HG03196 (cell line): Measurements from ENCODE around the gene CHN1.

ENCODE experiments used
- ATAC-seq: cut with Tn5 transposase; IDR thresholded peaks from one replicate; pipeline ENCODE4 v1.9.1; 2021; ENCODE audit not compliant: unreplicated experiment

CHN1 gene

GRCh38 chr2:174877751-174878150 lies 127.4 kb downstream of the CHN1 start:
- ATAC-seq = no peak

- no peak for ATAC-seq
Observed at GRCh38 chr2:174877301-174877700, 127.9 kb downstream of the CHN1 start.

- ATAC-seq = no peak
Observed at GRCh38 chr2:174874085-174874484, 131.1 kb downstream of the CHN1 start.

- no peak for ATAC-seq
Observed at GRCh38 chr2:174873471-174873870, 131.7 kb downstream of the CHN1 start.

GRCh38 chr2:174870787-174871186 lies 134.4 kb downstream of the CHN1 start:
- no peak for ATAC-seq

- ATAC-seq = no peak
Observed at GRCh38 chr2:174868878-174869277, 136.3 kb downstream of the CHN1 start.

GRCh38 chr2:174866421-174866820 lies 138.8 kb downstream of the CHN1 start:
- ATAC-seq = no peak

- ATAC-seq = no peak
Observed at GRCh38 chr2:174863183-174863582, 142.0 kb downstream of the CHN1 start.

GRCh38 chr2:174859563-174860169 lies 145.5 kb downstream of the CHN1 start:
- ATAC-seq = no peak

GRCh38 chr2:174858745-174859144 lies 146.4 kb downstream of the CHN1 start:
- no peak for ATAC-seq

- no peak for ATAC-seq
Observed at GRCh38 chr2:174856447-174856846, 148.7 kb downstream of the CHN1 start.

GRCh38 chr2:174846941-174847938 lies 157.9 kb downstream of the CHN1 start:
- ATAC-seq = no peak

- ATAC-seq = no peak
Observed at GRCh38 chr2:174846218-174846617, 159.0 kb downstream of the CHN1 start.

- no peak for ATAC-seq
Observed at GRCh38 chr2:174844295-174844708, 160.9 kb downstream of the CHN1 start.

- no peak for ATAC-seq
Observed at GRCh38 chr2:174842496-174842895, 162.7 kb downstream of the CHN1 start.

GRCh38 chr2:174841936-174842335 lies 163.2 kb downstream of the CHN1 start:
- ATAC-seq = no peak

- ATAC-seq = no peak
Observed at GRCh38 chr2:174841350-174841749, 163.8 kb downstream of the CHN1 start.

GRCh38 chr2:174840436-174840835 lies 164.7 kb downstream of the CHN1 start:
- no peak for ATAC-seq

GRCh38 chr2:174839662-174840061 lies 165.5 kb downstream of the CHN1 start:
- ATAC-seq = no peak

- no peak for ATAC-seq
Observed at GRCh38 chr2:174836995-174837390, 168.2 kb downstream of the CHN1 start.

GRCh38 chr2:174836377-174836994 lies 168.7 kb downstream of the CHN1 start:
- no peak for ATAC-seq

- no peak for ATAC-seq
Observed at GRCh38 chr2:174835797-174836255, 169.4 kb downstream of the CHN1 start.
